NCI-H226 (cell line): ENCODE measurements around the gene TOMM20.
"Not testable (repeated sequence)": the region's sequence is repeated elsewhere in the genome, so short reads cannot be mapped to it uniquely, and the experiment has no call there.

Source experiments
- DNase-seq: peaks from one replicate; pipeline ENCODE4 v3.0.0-alpha.2; 2015

Gene TOMM20

GRCh38 chr1:235128456-235129328, at the start of gene TOMM20:
TSS of gene TOMM20 (minus strand) at chr1:235128837. CDS start at chr1:235128715, 122 bp downstream.
- peak; percentile 87 for DNase-seq

- DNase-seq: no peak
These were observed 47.8 kb upstream of the TOMM20 start for GRCh38 chr1:235176486-235176885.

- no peak for DNase-seq
These were observed 41.3 kb upstream of the TOMM20 start for GRCh38 chr1:235169986-235170385.

GRCh38 chr1:235168375-235168774, 39.7 kb upstream of the TOMM20 start:
- no peak for DNase-seq

GRCh38 chr1:235161685-235162327, 33.2 kb upstream of the TOMM20 start:
- no peak for DNase-seq

GRCh38 chr1:235160957-235161684, 32.5 kb upstream of the TOMM20 start, which contains the start of gene RBM34:
TSS of gene RBM34 (minus strand) at chr1:235161250. CDS start at chr1:235161226, 24 bp downstream.
- peak; percentile 65 for DNase-seq

- DNase-seq: no peak
These were observed 31.8 kb upstream of the TOMM20 start for GRCh38 chr1:235160383-235160956.

- DNase-seq: not testable (repeated sequence)
These were observed 31.3 kb upstream of the TOMM20 start for GRCh38 chr1:235159930-235160329.

- DNase-seq: not testable (repeated sequence)
These were observed 30.6 kb upstream of the TOMM20 start for GRCh38 chr1:235159284-235159683.

GRCh38 chr1:235158680-235159079, 30.0 kb upstream of the TOMM20 start:
- DNase-seq: no peak

GRCh38 chr1:235157150-235157549, 28.5 kb upstream of the TOMM20 start:
- DNase-seq: no peak

- DNase-seq: no peak
These were observed 28.1 kb upstream of the TOMM20 start for GRCh38 chr1:235156740-235157139.

- no peak for DNase-seq
These were observed 27.6 kb upstream of the TOMM20 start for GRCh38 chr1:235156265-235156664.

- DNase-seq: no peak
These were observed 23.6 kb upstream of the TOMM20 start for GRCh38 chr1:235152235-235152634.

- DNase-seq: no peak
These were observed 22.4 kb upstream of the TOMM20 start for GRCh38 chr1:235151033-235151432.

GRCh38 chr1:235149824-235150223, 21.2 kb upstream of the TOMM20 start:
- DNase-seq: no peak

- no peak for DNase-seq
These were observed 18.6 kb upstream of the TOMM20 start for GRCh38 chr1:235147269-235147668.

- no peak for DNase-seq
These were observed 17.0 kb upstream of the TOMM20 start for GRCh38 chr1:235145639-235146038.

- DNase-seq: no peak
These were observed 14.4 kb upstream of the TOMM20 start for GRCh38 chr1:235142991-235143390.

- DNase-seq: no peak
These were observed 10.7 kb upstream of the TOMM20 start for GRCh38 chr1:235139315-235139714.

GRCh38 chr1:235138821-235139220, 10.2 kb upstream of the TOMM20 start:
- DNase-seq: no peak

GRCh38 chr1:235136111-235136510, 7.5 kb upstream of the TOMM20 start:
- DNase-seq: no peak

- no peak for DNase-seq
These were observed 5.5 kb upstream of the TOMM20 start for GRCh38 chr1:235134171-235134570.
